Stomach (tissue), 4 donors: ENCODE results near the gene CTRL.

ENCODE experiments used
- CTCF ChIP-seq, 7 experiments: fragments of 450-650 bp in 4 of 7; fragments of 200-600 bp in 3 of 7; sonication (generic) in 3 of 7; IDR thresholded peaks; one replicate each; pipeline ENCODE4 v1.5.1; 2016 to 2019; ENCODE audit warnings: antibody characterized with exemption in 7 of 7, control low read depth in 2 of 7, mild to moderate bottlenecking in 1 of 7
- EP300 ChIP-seq: sonication (generic); formaldehyde crosslinking; IDR thresholded peaks from one replicate; pipeline ENCODE4 v1.6.1; 2017; ENCODE audit warnings: antibody characterized with exemption
- POLR2A ChIP-seq, 4 donors: fragments of 450-650 bp; IDR thresholded peaks; one replicate each; pipeline ENCODE4 v1.6.1; 2016; ENCODE audit warnings: antibody characterized with exemption in 4 of 4, control low read depth in 2 of 4, mild to moderate bottlenecking in 1 of 4, moderate library complexity in 1 of 4
- POLR2AphosphoS5 ChIP-seq, 3 donors: sonication (generic); formaldehyde crosslinking; IDR thresholded peaks; one replicate each; pipeline ENCODE4 v1.6.1; 2016; ENCODE audit warnings: antibody characterized with exemption in 3 of 3

GRCh38 chr16:67882374-67883145 is 49.1 kb downstream of the CTRL start:
- no peak for TF ChIP-seq CTCF (IDR thresholded peaks at IDR 0.05)
- TF ChIP-seq POLR2A (IDR thresholded peaks at IDR 0.05), result no peak
- no peak for TF ChIP-seq POLR2AphosphoS5 (IDR thresholded peaks at IDR 0.05)
- TF ChIP-seq EP300, result no peak
